ENCODE data around the gene CERS1.

The CERS1 gene

GRCh38 chr19:18897094-18898029 is 1.4 kb upstream of the CERS1 start:
- H3K4me2 ChIP-seq, result no peak overlapping the region
- H2AFZ ChIP-seq (ENCODE audit: low read depth), result no peak overlapping the region
- no peaks in the 10 kb centered on the region for H3K4me1 ChIP-seq (ENCODE audit: low read depth, poor library complexity, severe bottlenecking)
- no peak overlapping the region for H3K27ac ChIP-seq
- H4K20me1 ChIP-seq (ENCODE audit: insufficient read depth), result no peaks in the 10 kb centered on the region
- H3K9ac ChIP-seq, result no peak overlapping the region
- no peaks in the 10 kb centered on the region for H3K79me2 ChIP-seq (ENCODE audit: insufficient read depth, low read depth)
- no peak overlapping the region for H3K4me3 ChIP-seq (IDR thresholded peaks at IDR 0.05; ENCODE audit: insufficient read depth, low read depth, low read length)
- TF ChIP-seq CTCF (conservative IDR thresholded peaks at IDR 0.05; ENCODE audit: low read depth, low read length), result no peak
- H3K36me3 ChIP-seq (ENCODE audit: insufficient read depth), result no peaks in the 10 kb centered on the region
- H3K27me3 ChIP-seq (ENCODE audit: insufficient read depth, low read depth), result peaks cover 37% of the 10 kb centered on the region; the same call in 1 of the 2 replicates

- Histone ChIP-seq H3K4me3 (IDR thresholded peaks at IDR 0.05; ENCODE audit: insufficient read depth, low read depth, low read length) (no peak overlapping the region), H3K79me2 (ENCODE audit: insufficient read depth, low read depth) (no peaks in the 10 kb centered on the region), H3K4me1 (ENCODE audit: low read depth, poor library complexity, severe bottlenecking) (no peaks in the 10 kb centered on the region), H3K36me3 (ENCODE audit: insufficient read depth) (no peaks in the 10 kb centered on the region), H3K27me3 (ENCODE audit: insufficient read depth, low read depth) (peaks cover 43% of the 10 kb centered on the region; the same call in 1 of the 2 replicates), H2AFZ (ENCODE audit: low read depth) (no peak overlapping the region), H3K9ac (no peak overlapping the region), H4K20me1 (ENCODE audit: insufficient read depth) (no peaks in the 10 kb centered on the region), H3K4me2 (no peak overlapping the region), H3K27ac (no peak overlapping the region)
- no peak for TF ChIP-seq CTCF (conservative IDR thresholded peaks at IDR 0.05; ENCODE audit: low read depth, low read length)
These were observed 473 bp upstream of the CERS1 start for GRCh38 chr19:18896421-18896841.

GRCh38 chr19:18895038-18895823 is 727 bp downstream of the CERS1 start:
- Histone ChIP-seq H3K4me3 (IDR thresholded peaks at IDR 0.05; ENCODE audit: insufficient read depth, low read depth, low read length) (no peak overlapping the region), H3K4me2 (no peak overlapping the region; the same call in 1 of the 2 replicates), H3K27ac (no peak overlapping the region), H3K4me1 (ENCODE audit: low read depth, poor library complexity, severe bottlenecking) (no peaks in the 10 kb centered on the region), H3K9ac (no peak overlapping the region), H3K27me3 (ENCODE audit: insufficient read depth, low read depth) (peaks cover 49% of the 10 kb centered on the region; the same call in 1 of the 2 replicates), H3K36me3 (ENCODE audit: insufficient read depth) (no peaks in the 10 kb centered on the region), H2AFZ (ENCODE audit: low read depth) (no peak overlapping the region), H4K20me1 (ENCODE audit: insufficient read depth) (no peaks in the 10 kb centered on the region), H3K79me2 (ENCODE audit: insufficient read depth, low read depth) (no peaks in the 10 kb centered on the region)
- TF ChIP-seq CTCF (conservative IDR thresholded peaks at IDR 0.05; ENCODE audit: low read depth, low read length), result no peak

GRCh38 chr19:18894254-18895037 is 1.5 kb downstream of the CERS1 start:
- no peak for TF ChIP-seq CTCF (conservative IDR thresholded peaks at IDR 0.05; ENCODE audit: low read depth, low read length)
- H3K4me3 ChIP-seq (IDR thresholded peaks at IDR 0.05; ENCODE audit: insufficient read depth, low read depth, low read length), result no peak overlapping the region
- no peak overlapping the region for H3K9ac ChIP-seq
- no peak overlapping the region; the same call in 1 of the 2 replicates for H3K4me2 ChIP-seq
- H3K4me1 ChIP-seq (ENCODE audit: low read depth, poor library complexity, severe bottlenecking), result no peaks in the 10 kb centered on the region
- H2AFZ ChIP-seq (ENCODE audit: low read depth), result no peak overlapping the region
- no peak overlapping the region for H3K27ac ChIP-seq
- H3K79me2 ChIP-seq (ENCODE audit: insufficient read depth, low read depth), result no peaks in the 10 kb centered on the region
- peaks cover 51% of the 10 kb centered on the region; the same call in 1 of the 2 replicates for H3K27me3 ChIP-seq (ENCODE audit: insufficient read depth, low read depth)
- H4K20me1 ChIP-seq (ENCODE audit: insufficient read depth), result no peaks in the 10 kb centered on the region
- H3K36me3 ChIP-seq (ENCODE audit: insufficient read depth), result no peaks in the 10 kb centered on the region

All from KMS-11 (cell line).